Stimulated activated CD4-positive, alpha-beta T cell treated with anti-CD3 and anti-CD28 coated beads, TNF-alpha, amount 100 ng/mL, for 24 hours (primary cell): ENCODE results near the gene DAG1.
A peak's percentile ranks its signal among the peaks of the same experiment; 100 is the strongest.

Experiments used
- DNase-seq, 3 experiments: peaks; one replicate each; pipeline ENCODE4 v3.0.0-alpha.2; 2020; ENCODE audit warnings: low read depth in 3 of 3

DAG1 gene

GRCh38 chr3:49518016-49518415, 47.9 kb downstream of the DAG1 start:
- DNase-seq: no peak

GRCh38 chr3:49518441-49518840, 48.4 kb downstream of the DAG1 start:
- DNase-seq: no peak

GRCh38 chr3:49519296-49519695, 49.2 kb downstream of the DAG1 start:
- DNase-seq: no peak

GRCh38 chr3:49519916-49520385, 49.9 kb downstream of the DAG1 start:
- no peak for DNase-seq

GRCh38 chr3:49523756-49524747, 54.0 kb downstream of the DAG1 start:
- no peak for DNase-seq

- no peak for DNase-seq
Measured at GRCh38 chr3:49529567-49529966, 59.5 kb downstream of the DAG1 start.

- no peak for DNase-seq
Measured at GRCh38 chr3:49530231-49530630, 60.2 kb downstream of the DAG1 start.

- DNase-seq: no peak
Measured at GRCh38 chr3:49530701-49531100, 60.6 kb downstream of the DAG1 start.

- no peak for DNase-seq
Measured at GRCh38 chr3:49531218-49531617, 61.2 kb downstream of the DAG1 start.

- no peak for DNase-seq
Measured at GRCh38 chr3:49531715-49532114, 61.6 kb downstream of the DAG1 start.

GRCh38 chr3:49533031-49533430, 63.0 kb downstream of the DAG1 start:
- DNase-seq: no peak

GRCh38 chr3:49533786-49534519, 63.9 kb downstream of the DAG1 start:
- DNase-seq: no peak

GRCh38 chr3:49534581-49535441, 64.7 kb downstream of the DAG1 start:
- no peak for DNase-seq

GRCh38 chr3:49535971-49536874, 66.2 kb downstream of the DAG1 start:
- no peak for DNase-seq

GRCh38 chr3:49536875-49537533, 66.9 kb downstream of the DAG1 start:
- no peak for DNase-seq

GRCh38 chr3:49539659-49540560, 69.8 kb downstream of the DAG1 start:
- peak; percentile 87 to 89 (median 88) for DNase-seq

GRCh38 chr3:49552087-49552486, 82.0 kb downstream of the DAG1 start:
- no peak for DNase-seq

- no peak for DNase-seq
Measured at GRCh38 chr3:49553324-49553691, 83.2 kb downstream of the DAG1 start.
